Osteocyte (in vitro differentiated cells): Measurements from ENCODE around the gene SCN1B. TPM values are rescaled to one million over a fixed set of nuclear protein-coding genes. Genes with fewer than 3 reads are reported as not detected.

Source experiments
- DNase-seq: peaks from one replicate; pipeline ENCODE4 v3.0.0; 2021; ENCODE audit warnings: mixed read lengths; ENCODE audit not compliant: unreplicated experiment; ENCODE audit errors: extremely low spot score
- H3K27ac Mint-ChIP-seq: one replicate; pipeline ENCODE4 v1.8.0; 2021; ENCODE audit warnings: mild to moderate bottlenecking, mixed read lengths; ENCODE audit not compliant: unreplicated experiment
- H3K27me3 Mint-ChIP-seq: one replicate; pipeline ENCODE4 v1.8.0; 2021; ENCODE audit warnings: mixed read lengths; ENCODE audit not compliant: unreplicated experiment
- H3K36me3 Mint-ChIP-seq: one replicate; pipeline ENCODE4 v1.8.0; 2021; ENCODE audit warnings: mixed read lengths; ENCODE audit not compliant: unreplicated experiment
- H3K4me1 Mint-ChIP-seq: one replicate; pipeline ENCODE4 v1.8.0; 2021; ENCODE audit warnings: mixed read lengths; ENCODE audit not compliant: unreplicated experiment
- H3K4me3 Mint-ChIP-seq: one replicate; pipeline ENCODE4 v1.8.0; 2021; ENCODE audit warnings: mild to moderate bottlenecking, moderate library complexity, mixed read lengths; ENCODE audit not compliant: unreplicated experiment
- H3K9me3 Mint-ChIP-seq: one replicate; pipeline ENCODE4 v1.8.0; 2021; ENCODE audit warnings: mixed read lengths; ENCODE audit not compliant: unreplicated experiment
- CTCF ChIP-seq: fragments of 200-600 bp; sonication (generic); IDR thresholded peaks from 2 replicates; pipeline ENCODE4 v1.5.0; 2021; ENCODE audit warnings: antibody characterized with exemption, mild to moderate bottlenecking, moderate library complexity
- total RNA-seq: library from RNA; stranded (reverse); gene quantifications from 2 replicates; pipeline ENCODE4 v1.2.1, GENCODE V29; 2021

The SCN1B gene
- total RNA-seq, 1 donor from 2014 or later = 7.3 TPM

GRCh38 chr19:35070471-35070870, 40.2 kb downstream of the SCN1B start:
- Mint-ChIP-seq H3K27me3 (peaks cover 2% of the 10 kb centered on the region), H3K9me3 (peaks cover 5% of the 10 kb centered on the region), H3K4me1 (peaks cover 14% of the 10 kb centered on the region), H3K4me3 (no peak overlapping the region), H3K36me3 (no peaks in the 10 kb centered on the region), H3K27ac (no peak overlapping the region)
- TF ChIP-seq CTCF = no peak
- DNase-seq = no peak

GRCh38 chr19:35073516-35073915, 43.2 kb downstream of the SCN1B start:
- peaks cover 7% of the 10 kb centered on the region for H3K4me1 Mint-ChIP-seq
- no peak overlapping the region for H3K27ac Mint-ChIP-seq
- H3K36me3 Mint-ChIP-seq = no peaks in the 10 kb centered on the region
- no peak for TF ChIP-seq CTCF
- peaks cover under 1% of the 10 kb centered on the region for H3K27me3 Mint-ChIP-seq
- no peak overlapping the region for H3K4me3 Mint-ChIP-seq
- DNase-seq = no peak
- H3K9me3 Mint-ChIP-seq = peaks cover 5% of the 10 kb centered on the region

- peaks cover 3% of the 10 kb centered on the region for H3K4me1 Mint-ChIP-seq
- peaks cover 5% of the 10 kb centered on the region for H3K9me3 Mint-ChIP-seq
Measured at GRCh38 chr19:35073941-35074340, 43.7 kb downstream of the SCN1B start.

GRCh38 chr19:35074426-35075201, 44.3 kb downstream of the SCN1B start:
- DNase-seq = no peak
- TF ChIP-seq CTCF = no peak
- no peaks in the 10 kb centered on the region for H3K36me3 Mint-ChIP-seq

More at GRCh38 chr19:35073941-35074340, 43.7 kb downstream of the SCN1B start:
- Mint-ChIP-seq H3K36me3 (no peaks in the 10 kb centered on the region), H3K27me3 (peaks cover 4% of the 10 kb centered on the region), H3K27ac (no peak overlapping the region), H3K4me3 (no peak overlapping the region)
- DNase-seq = no peak
- TF ChIP-seq CTCF = no peak

GRCh38 chr19:35075202-35076025, 45.1 kb downstream of the SCN1B start:
- no peaks in the 10 kb centered on the region for H3K4me1 Mint-ChIP-seq
- H3K27ac Mint-ChIP-seq = no peak overlapping the region
- TF ChIP-seq CTCF = no peak
- no peak for DNase-seq
- no peaks in the 10 kb centered on the region for H3K36me3 Mint-ChIP-seq
- H3K9me3 Mint-ChIP-seq = peaks cover 3% of the 10 kb centered on the region
- H3K27me3 Mint-ChIP-seq = peaks cover 9% of the 10 kb centered on the region
- H3K4me3 Mint-ChIP-seq = no peak overlapping the region

More at GRCh38 chr19:35074426-35075201, 44.3 kb downstream of the SCN1B start:
- Mint-ChIP-seq H3K27me3 (peaks cover 9% of the 10 kb centered on the region), H3K9me3 (peaks cover 5% of the 10 kb centered on the region), H3K4me1 (no peaks in the 10 kb centered on the region), H3K4me3 (no peak overlapping the region), H3K27ac (no peak overlapping the region)
